SU-DHL-6 (cell line): ENCODE measurements around the gene HCN1.

Source experiments
- EZH2phosphoT487 ChIP-seq: fragments of 200-600 bp; sonication (generic), shearing (Covaris generic); conservative IDR thresholded peaks from 2 replicates; pipeline ENCODE4 v1.6.1; 2018; ENCODE audit warnings: mild to moderate bottlenecking, antibody characterized with exemption, low read length, moderate library complexity, mixed read lengths
- TF ChIP-seq, protein P1 (sequence below): fragments of 200-600 bp; sonication (generic); IDR thresholded peaks from one replicate; pipeline ENCODE4 v1.5.1; 2017; ENCODE audit warnings: antibody characterized with exemption, mild to moderate bottlenecking, low read length, moderate library complexity; ENCODE audit not compliant: insufficient read depth, poor library complexity, severe bottlenecking

DNA sequence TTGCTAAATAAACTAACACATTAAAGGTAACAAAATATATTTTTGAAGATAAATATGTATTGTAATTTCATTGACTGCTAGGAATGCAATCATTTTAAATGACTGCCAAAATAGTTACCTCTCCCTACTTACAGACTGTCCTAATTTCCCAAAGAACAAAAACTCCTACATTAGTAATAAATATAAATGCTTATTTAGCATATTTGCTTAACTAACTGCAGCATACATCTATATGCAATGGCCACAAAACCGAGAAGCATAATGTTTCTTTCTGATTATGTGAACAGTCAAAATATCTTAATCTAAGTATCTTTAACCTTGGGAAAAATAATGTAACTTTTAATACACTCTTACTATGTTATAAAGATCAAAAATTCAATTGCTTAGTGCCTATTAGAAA, 431.7 kb downstream of the HCN1 start:
- TF ChIP-seq, protein P1, sequence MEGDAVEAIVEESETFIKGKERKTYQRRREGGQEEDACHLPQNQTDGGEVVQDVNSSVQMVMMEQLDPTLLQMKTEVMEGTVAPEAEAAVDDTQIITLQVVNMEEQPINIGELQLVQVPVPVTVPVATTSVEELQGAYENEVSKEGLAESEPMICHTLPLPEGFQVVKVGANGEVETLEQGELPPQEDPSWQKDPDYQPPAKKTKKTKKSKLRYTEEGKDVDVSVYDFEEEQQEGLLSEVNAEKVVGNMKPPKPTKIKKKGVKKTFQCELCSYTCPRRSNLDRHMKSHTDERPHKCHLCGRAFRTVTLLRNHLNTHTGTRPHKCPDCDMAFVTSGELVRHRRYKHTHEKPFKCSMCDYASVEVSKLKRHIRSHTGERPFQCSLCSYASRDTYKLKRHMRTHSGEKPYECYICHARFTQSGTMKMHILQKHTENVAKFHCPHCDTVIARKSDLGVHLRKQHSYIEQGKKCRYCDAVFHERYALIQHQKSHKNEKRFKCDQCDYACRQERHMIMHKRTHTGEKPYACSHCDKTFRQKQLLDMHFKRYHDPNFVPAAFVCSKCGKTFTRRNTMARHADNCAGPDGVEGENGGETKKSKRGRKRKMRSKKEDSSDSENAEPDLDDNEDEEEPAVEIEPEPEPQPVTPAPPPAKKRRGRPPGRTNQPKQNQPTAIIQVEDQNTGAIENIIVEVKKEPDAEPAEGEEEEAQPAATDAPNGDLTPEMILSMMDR: no peak
- TF ChIP-seq EZH2phosphoT487: no peak
